A549 (cell line): ENCODE measurements around the gene TRMT11. TPM values are rescaled to one million over a fixed set of nuclear protein-coding genes. Genes with fewer than 3 reads are reported as not detected.

Experiments
- ATAC-seq, 2 experiments: fragments of 200-7000 bp in 1 of 2; fragments of >200 bp in 1 of 2; cut with Nextera tagmentation in 1 of 2; cut with Tn5 transposase in 1 of 2; 3 replicates each; pipeline versions ENCODE4 v1.8.0 to v1.9.1; 2018 to 2020; ENCODE audit warnings: mild to moderate bottlenecking in 1 of 2, moderate library complexity in 1 of 2
- CTCF ChIA-PET: fragments of 300-600 bp; sonication (Branson Sonifier 250); formaldehyde crosslinking; extraction: SDS; loops from one replicate; lab custom pipeline; 2021; ENCODE audit warnings: antibody characterized with exemption, inconsistent platforms; lab: Yijun Ruan, JAX
- POLR2A ChIA-PET: fragments of 350-600 bp; formaldehyde crosslinking; extraction: SDS; loops from one replicate; lab custom pipeline; 2021; ENCODE audit warnings: antibody characterized with exemption, inconsistent platforms; lab: Yijun Ruan, JAX
- DNase-seq, 2 experiments: peaks; one replicate each; pipeline versions ENCODE4 v3.0.0 to v3.0.0-alpha.2; 2011 to 2016; ENCODE audit warnings: low read depth in 1 of 2, low spot score in 1 of 2
- FAIRE-seq: peaks from 2 replicates; lab custom pipeline; 2011; peaks lifted over from hg19 to GRCh38; lab: Jason Lieb, UNC
- H3K27ac ChIP-seq, 2 experiments: fragments of >200 bp; sonication (Bioruptor Twin); formaldehyde crosslinking; 3 replicates each; pipeline ENCODE4 v1.5.1; 2016 to 2017
- H3K4me1 ChIP-seq: fragments of >200 bp; sonication (Bioruptor Twin); formaldehyde crosslinking; 3 replicates; pipeline ENCODE4 v1.6.1; 2016
- H3K4me2 ChIP-seq: fragments of >200 bp; sonication (Bioruptor Twin); formaldehyde crosslinking; 3 replicates; pipeline ENCODE4 v1.6.1; 2016
- H3K4me3 ChIP-seq: fragments of >200 bp; sonication (Bioruptor Twin); formaldehyde crosslinking; 3 replicates; pipeline ENCODE4 v1.5.1; 2016
- H3K9me3 ChIP-seq: fragments of >200 bp; sonication (Bioruptor Twin); formaldehyde crosslinking; 3 replicates; pipeline ENCODE4 v1.6.1; 2016
- ATOH8 ChIP-seq: fragments of 250-450 bp; sonication (Bioruptor Pico); IDR thresholded peaks from 2 replicates; pipeline ENCODE4 v1.5.0; 2020; ENCODE audit warnings: low read depth, mild to moderate bottlenecking, moderate library complexity
- BCL3 ChIP-seq: fragments of >200 bp; sonication (Bioruptor Twin); formaldehyde crosslinking; IDR thresholded peaks from 3 replicates; pipeline ENCODE4 v1.6.1; 2016
- BHLHE40 ChIP-seq: IDR thresholded peaks from 2 replicates; pipeline ENCODE4 v1.6.1; 2012; ENCODE audit warnings: low read depth, low read length, inconsistent platforms
- CEBPB ChIP-seq, 2 experiments: fragments of >200 bp in 1 of 2; sonication (Bioruptor Twin) in 1 of 2; formaldehyde crosslinking in 1 of 2; IDR thresholded peaks; 2 replicates each; pipeline ENCODE4 v1.6.1; 2012 to 2016
- EHMT2 ChIP-seq: fragments of 200-600 bp; sonication (generic); IDR thresholded peaks from 2 replicates; pipeline ENCODE4 v1.6.1; 2016; ENCODE audit warnings: antibody characterized with exemption, low read depth, mild to moderate bottlenecking, moderate library complexity
- EP300 ChIP-seq, 2 experiments: fragments of >200 bp; sonication (Bioruptor Twin); formaldehyde crosslinking; IDR thresholded peaks; 2 replicates in 1 of 2; 3 replicates in 1 of 2; pipeline ENCODE4 v1.6.1; 2016 to 2017
- FOSL2 ChIP-seq, 2 experiments: fragments of 450-650 bp in 1 of 2; fragments of >200 bp in 1 of 2; sonication (Bioruptor Twin) in 1 of 2; formaldehyde crosslinking; IDR thresholded peaks; 2 replicates each; pipeline versions ENCODE4 v1.5.0 to v1.6.1; 2016 to 2020; ENCODE audit warnings: mild to moderate bottlenecking in 1 of 2, moderate library complexity in 1 of 2
- GATA3 ChIP-seq: IDR thresholded peaks from 2 replicates; pipeline ENCODE4 v1.6.1; 2012; ENCODE audit warnings: borderline replicate concordance
- HDAC2 ChIP-seq: fragments of 200-600 bp; sonication (generic); IDR thresholded peaks from 2 replicates; pipeline ENCODE4 v1.6.1; 2016
- HOXB13 ChIP-seq: fragments of 250-450 bp; sonication (Bioruptor Pico); IDR thresholded peaks from 2 replicates; pipeline ENCODE4 v1.5.0; 2020; ENCODE audit warnings: low read depth, mild to moderate bottlenecking, moderate library complexity
- HOXB5 ChIP-seq: fragments of 250-450 bp; sonication (Bioruptor Pico); IDR thresholded peaks from 2 replicates; pipeline ENCODE4 v1.5.0; 2020; ENCODE audit warnings: mild to moderate bottlenecking, moderate library complexity
- KDM1A ChIP-seq: fragments of 200-600 bp; sonication (generic); IDR thresholded peaks from 2 replicates; pipeline ENCODE4 v1.6.1; 2016; ENCODE audit warnings: low read depth, mild to moderate bottlenecking
- MAX ChIP-seq: IDR thresholded peaks from 2 replicates; pipeline ENCODE4 v1.6.1; 2012
- MAZ ChIP-seq: fragments of 150-350 bp; IDR thresholded peaks from 2 replicates; pipeline ENCODE4 v1.6.1; 2014; ENCODE audit warnings: antibody characterized with exemption, low read depth, low read length, borderline replicate concordance
- MYC ChIP-seq: IDR thresholded peaks from 2 replicates; pipeline ENCODE4 v1.6.1; 2012; ENCODE audit warnings: mild to moderate bottlenecking, inconsistent platforms, low read length, improper control_type of control experiment, borderline replicate concordance
- NFE2L2 ChIP-seq: fragments of 150-350 bp; conservative IDR thresholded peaks from 2 replicates; pipeline ENCODE4 v1.6.1; 2014; ENCODE audit warnings: low read length
- PHF8 ChIP-seq: fragments of 200-600 bp; sonication (generic); IDR thresholded peaks from 2 replicates; pipeline ENCODE4 v1.6.1; 2016; ENCODE audit warnings: low read depth, mild to moderate bottlenecking, antibody characterized with exemption, moderate library complexity, borderline replicate concordance
- RAD21 ChIP-seq, 2 experiments: fragments of >200 bp in 1 of 2; sonication (Bioruptor Twin) in 1 of 2; formaldehyde crosslinking in 1 of 2; IDR thresholded peaks in 1 of 2; conservative IDR thresholded peaks in 1 of 2; 2 replicates in 1 of 2; 3 replicates in 1 of 2; pipeline ENCODE4 v1.6.1; 2012 to 2018; ENCODE audit warnings: inconsistent platforms in 1 of 2
- RCOR1 ChIP-seq: fragments of 150-350 bp; IDR thresholded peaks from 2 replicates; pipeline ENCODE4 v1.6.1; 2014; ENCODE audit warnings: antibody characterized with exemption, low read length, low read depth
- SREBF2 ChIP-seq: fragments of 450-650 bp; IDR thresholded peaks from 2 replicates; pipeline ENCODE4 v1.6.1; 2014; ENCODE audit warnings: mild to moderate bottlenecking, moderate library complexity
- TFCP2L1 ChIP-seq: fragments of 250-450 bp; sonication (Bioruptor Pico); IDR thresholded peaks from 2 replicates; pipeline ENCODE4 v1.5.0; 2021; ENCODE audit warnings: mild to moderate bottlenecking
- ZC3H11A ChIP-seq: fragments of 450-650 bp; IDR thresholded peaks from 2 replicates; pipeline ENCODE4 v1.6.1; 2014; ENCODE audit warnings: antibody characterized with exemption, mild to moderate bottlenecking
- WGBS: methylation state at CpG from one replicate; pipeline ENCODE4 v1.1.6; 2017; ENCODE audit errors: missing lambda C conversion rate; 5-methylcytosine and 5-hydroxymethylcytosine counted together
- polyA plus RNA-seq, 4 experiments: library from polyadenylated mRNA; depleted of rRNA in 3 of 4; stranded (reverse); fragments of >200 nt; fragmentation: RNase III in 1 of 4; extraction: RNeasy Plus Mini Kit Qiagen cat#74134 plus additional on column Dnase treatment in 1 of 4; gene quantifications; 2 replicates in 3 of 4; 3 replicates in 1 of 4; pipeline ENCODE4 v1.2.3, GENCODE V29; 2011 to 2017

TRMT11 gene
- polyA plus RNA-seq, 2 of the 4 experiments (the other 2 are of a cell fraction) = 17.4 to 44.1 TPM

- Histone ChIP-seq H3K4me1 (peaks cover 9% of the 10 kb centered on the region; the same call in 2 of the 3 replicates), H3K4me2 (no peak overlapping the region), H3K27ac (no peak overlapping the region), H3K4me3 (no peak overlapping the region), H3K9me3 (peaks cover 5% of the 10 kb centered on the region; the same call in 1 of the 3 replicates)
- DNase-seq (no peak), ATAC-seq (no peak), FAIRE-seq (no peak)
- CTCF ChIA-PET = interaction anchor here (0.9 kb wide), 1 partner anchor 52 kb away, joined by 4 read pairs; no protein-coding TSS in a partner anchor
- POLR2A ChIA-PET = no interaction called here
- 95% methylated on average over 7 of the region's 7 CpGs for WGBS
- TF ChIP-seq GATA3 (no peak), FOSL2 (IDR thresholded peaks at IDR 0.05) (no peak), FOSL2 (CRISPR knock-in tag; IDR thresholded peaks at IDR 0.05) (no peak), RAD21 (conservative IDR thresholded peaks at IDR 0.05 in 1 of 2, IDR thresholded peaks at IDR 0.05 in 1 of 2) (no peak), MAX (no peak), BCL3 (no peak), HDAC2 (no peak), PHF8 (no peak), CEBPB (IDR thresholded peaks at IDR 0.05) (no peak), TFCP2L1 (no peak), MYC (no peak), ZC3H11A (no peak), RCOR1 (no peak), EP300 (IDR thresholded peaks at IDR 0.05) (no peak), NFE2L2 (no peak)
Measured at GRCh38 chr6:126047648-126048047, 61.3 kb downstream of the TRMT11 start.

GRCh38 chr6:126048635-126049034, 62.3 kb downstream of the TRMT11 start:
- CTCF ChIA-PET = no interaction called here
- no peak for FAIRE-seq

More at GRCh38 chr6:126048635-126049034, 62.3 kb downstream of the TRMT11 start:
- H3K4me1 ChIP-seq = peaks cover 8% of the 10 kb centered on the region; the same call in 2 of the 3 replicates
- H3K4me3 ChIP-seq = no peak overlapping the region
- peaks cover 5% of the 10 kb centered on the region; the same call in 1 of the 3 replicates for H3K9me3 ChIP-seq
- 91% methylated on average over 4 of the region's 4 CpGs for WGBS
- no peak for ATAC-seq
- POLR2A ChIA-PET = no interaction called here
- TF ChIP-seq BCL3 = no peak
- no peak for TF ChIP-seq BHLHE40
- no peak for TF ChIP-seq ATOH8 (CRISPR knock-in tag)
- TF ChIP-seq MAZ = no peak
- TF ChIP-seq EHMT2 = no peak
- no peak for TF ChIP-seq EP300 (IDR thresholded peaks at IDR 0.05)
- TF ChIP-seq MYC = no peak
- no peak for TF ChIP-seq HOXB13 (CRISPR knock-in tag)
- TF ChIP-seq KDM1A = no peak
- no peak for TF ChIP-seq RCOR1
- TF ChIP-seq SREBF2 = no peak
- TF ChIP-seq HOXB5 (CRISPR knock-in tag) = no peak
- TF ChIP-seq ZC3H11A = no peak
- TF ChIP-seq, all 56 proteins: peak for 0
- DNase-seq = no peak
- Histone ChIP-seq H3K4me2 (no peak overlapping the region), H3K27ac (no peak overlapping the region)
